Stimulated activated CD4-positive, alpha-beta T cell treated with anti-CD3 and anti-CD28 coated beads, Interleukin-2, amount 100 ng/mL, for 48 hours (primary cell): ENCODE data around the gene IL9.
A peak's percentile ranks its signal among the peaks of the same experiment; 100 is the strongest.

Experiments
- DNase-seq, 2 donors: peaks; one replicate each; pipeline ENCODE4 v3.0.0-alpha.2; 2020

IL9 gene

GRCh38 chr5:135895474-135896006 is at the start of gene IL9:
Gene IL9 (minus strand): TSS chr5:135895841. CDS start chr5:135895816, 25 bp downstream.
- no peak for DNase-seq

GRCh38 chr5:135944967-135945560 is 49.4 kb upstream of the IL9 start:
- peak; percentile 17 for DNase-seq

GRCh38 chr5:135944564-135944963 is 48.9 kb upstream of the IL9 start:
- DNase-seq = no peak

GRCh38 chr5:135942202-135942771 is 46.6 kb upstream of the IL9 start:
- DNase-seq = no peak

- no peak for DNase-seq
These were observed 46.1 kb upstream of the IL9 start for GRCh38 chr5:135941711-135942110.

GRCh38 chr5:135937245-135937911 is 41.7 kb upstream of the IL9 start:
- DNase-seq = no peak

GRCh38 chr5:135934939-135935338 is 39.3 kb upstream of the IL9 start:
- DNase-seq = no peak

GRCh38 chr5:135930949-135931295 is 35.3 kb upstream of the IL9 start:
- DNase-seq = no peak

- no peak for DNase-seq
These were observed 34.6 kb upstream of the IL9 start for GRCh38 chr5:135930029-135930948.

GRCh38 chr5:135921388-135921787 is 25.7 kb upstream of the IL9 start:
- no peak for DNase-seq

- DNase-seq = no peak
These were observed 24.6 kb upstream of the IL9 start for GRCh38 chr5:135920199-135920598.

GRCh38 chr5:135916638-135917263 is 21.1 kb upstream of the IL9 start:
- no peak for DNase-seq

- no peak for DNase-seq
These were observed 19.9 kb upstream of the IL9 start for GRCh38 chr5:135915466-135916001.

GRCh38 chr5:135913713-135914626 is 18.3 kb upstream of the IL9 start:
- DNase-seq = no peak

- DNase-seq = no peak
These were observed 9.5 kb upstream of the IL9 start for GRCh38 chr5:135905144-135905543.

- no peak for DNase-seq
These were observed 6.0 kb upstream of the IL9 start for GRCh38 chr5:135901633-135902032.

GRCh38 chr5:135900276-135900675 is 4.6 kb upstream of the IL9 start:
- no peak for DNase-seq

- DNase-seq = no peak
These were observed 3.0 kb upstream of the IL9 start for GRCh38 chr5:135898651-135899050.

- no peak for DNase-seq
These were observed 852 bp downstream of the IL9 start for GRCh38 chr5:135894789-135895188.

GRCh38 chr5:135894276-135894675 is 1.4 kb downstream of the IL9 start:
- DNase-seq = no peak

GRCh38 chr5:135891791-135892190 is 3.9 kb downstream of the IL9 start:
- DNase-seq = no peak
